GM12874 (cell line): ENCODE measurements around the gene ARHGAP28.

Source experiments
- CTCF ChIP-seq: IDR thresholded peaks from 2 replicates; pipeline ENCODE4 v1.5.1; 2011; ENCODE audit warnings: low read depth, mild to moderate bottlenecking, control low read depth, low read length, moderate library complexity; ENCODE audit not compliant: insufficient read depth

Gene ARHGAP28

GRCh38 chr18:6745504-6746031 lies 16.1 kb downstream of the ARHGAP28 start:
- no peak for TF ChIP-seq CTCF

GRCh38 chr18:6746386-6746960 lies 17.0 kb downstream of the ARHGAP28 start:
- TF ChIP-seq CTCF: no peak

- TF ChIP-seq CTCF: no peak
Measured at GRCh38 chr18:6747646-6748045, 18.1 kb downstream of the ARHGAP28 start.

- no peak for TF ChIP-seq CTCF
Measured at GRCh38 chr18:6748241-6748640, 18.7 kb downstream of the ARHGAP28 start.

GRCh38 chr18:6750411-6750810 lies 20.9 kb downstream of the ARHGAP28 start:
- no peak for TF ChIP-seq CTCF

GRCh38 chr18:6751222-6751621 lies 21.7 kb downstream of the ARHGAP28 start:
- no peak for TF ChIP-seq CTCF

GRCh38 chr18:6752202-6752860 lies 22.8 kb downstream of the ARHGAP28 start:
- no peak for TF ChIP-seq CTCF
